Gastroesophageal sphincter (tissue), 4 donors: ENCODE results near the gene DDX1. TPM values are rescaled to one million over a fixed set of nuclear protein-coding genes. Genes with fewer than 3 reads are reported as not detected.

Source experiments
- ATAC-seq: fragments of 150-250 bp; one replicate; pipeline ENCODE4 v1.9.1; 2016; ENCODE audit warnings: mild to moderate bottlenecking, moderate library complexity
- H3K27ac ChIP-seq, 4 donors: fragments of 200-600 bp; sonication (generic) in 3 of 4; 1 replicate in 3 of 4; 2 replicates in 1 of 4; pipeline ENCODE4 v1.5.1; 2016 to 2019
- H3K27me3 ChIP-seq: fragments of 200-600 bp; sonication (generic); one replicate; pipeline ENCODE4 v1.5.1; 2019
- H3K36me3 ChIP-seq, 2 donors: fragments of 200-600 bp; sonication (generic); one replicate each; pipeline ENCODE4 v1.5.1; 2019; ENCODE audit warnings: control low read depth in 1 of 2
- H3K4me1 ChIP-seq, 3 donors: fragments of 200-600 bp; sonication (generic); 1 replicate in 2 of 3; 2 replicates in 1 of 3; pipeline ENCODE4 v1.5.1; 2016 to 2019; ENCODE audit warnings: control low read depth in 2 of 3
- H3K4me3 ChIP-seq, 2 donors: fragments of 200-600 bp; sonication (generic); one replicate each; pipeline ENCODE4 v1.5.1; 2019; ENCODE audit warnings: mild to moderate bottlenecking in 1 of 2, moderate library complexity in 1 of 2
- H3K9me3 ChIP-seq, 3 donors: fragments of 200-600 bp; sonication (generic); one replicate each; pipeline ENCODE4 v1.5.1; 2017 to 2019; ENCODE audit warnings: control low read depth in 2 of 3
- EP300 ChIP-seq: sonication (generic); formaldehyde crosslinking; IDR thresholded peaks from one replicate; pipeline ENCODE4 v1.6.1; 2017; ENCODE audit warnings: antibody characterized with exemption, mild to moderate bottlenecking
- POLR2A ChIP-seq, 2 donors: fragments of 450-650 bp; IDR thresholded peaks; one replicate each; pipeline ENCODE4 v1.6.1; 2017; ENCODE audit warnings: antibody characterized with exemption in 2 of 2, mild to moderate bottlenecking in 2 of 2, moderate library complexity in 1 of 2
- POLR2AphosphoS5 ChIP-seq: sonication (generic); formaldehyde crosslinking; IDR thresholded peaks from one replicate; pipeline ENCODE4 v1.6.1; 2017; ENCODE audit warnings: antibody characterized with exemption
- WGBS, 2 donors: methylation state at CpG; one replicate each; pipeline ENCODE4 v1.1.5; 2018; ENCODE audit warnings: low coverage in 1 of 2; 5-methylcytosine and 5-hydroxymethylcytosine counted together
- total RNA-seq, 4 donors: library from RNA; depleted of rRNA; stranded (reverse); fragments of >200 nt; gene quantifications; one replicate each; pipeline ENCODE4 v1.1.0, GENCODE V29; 2016
- TF ChIP-seq, protein P1 (sequence below), 4 experiments: fragments of 200-600 bp in 2 of 4; fragments of 450-650 bp in 2 of 4; sonication (generic) in 1 of 4; IDR thresholded peaks; one replicate each; pipeline ENCODE4 v1.5.1; 2017 to 2019; ENCODE audit warnings: antibody characterized with exemption in 4 of 4, mild to moderate bottlenecking in 2 of 4, moderate library complexity in 2 of 4

The DDX1 gene
- total RNA-seq, 4 donors from 2014 or later, result 66.7 to 88.9 (median 67.4) TPM

DNA sequence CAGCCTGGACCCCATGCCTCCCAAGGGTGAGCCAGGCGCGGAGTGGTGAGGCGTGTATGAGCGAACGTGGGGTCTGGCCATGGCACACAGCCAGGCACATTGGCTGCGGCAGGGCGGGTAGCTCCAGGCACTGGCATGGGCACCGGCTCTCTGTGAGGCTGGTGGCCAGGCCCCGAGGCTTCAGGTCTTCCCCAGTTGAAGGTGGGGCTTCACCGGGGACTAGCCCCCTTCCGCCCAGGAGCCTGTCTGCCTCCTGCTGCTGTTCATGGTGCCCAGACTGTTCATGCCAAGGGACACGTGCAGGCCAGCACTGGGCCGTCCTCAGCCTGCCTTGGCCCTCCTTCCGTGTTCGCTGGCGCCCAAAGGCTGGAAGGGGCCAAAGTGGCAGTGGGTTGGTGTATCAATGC lies 26.8 kb downstream of the DDX1 start:
- Histone ChIP-seq H3K4me3 (no peak overlapping the region), H3K27ac (no peak overlapping the region), H3K4me1 (no peaks in the 10 kb centered on the region), H3K36me3 (peaks cover 0 to 88% of the 10 kb centered on the region in 2 donors), H3K9me3 (no peaks in the 10 kb centered on the region), H3K27me3 (no peaks in the 10 kb centered on the region)
- no peak for TF ChIP-seq POLR2AphosphoS5
- no peak for TF ChIP-seq POLR2A (IDR thresholded peaks at IDR 0.05)
- no peak for ATAC-seq
- WGBS, 2 donors, result no CpG with 5 or more reads among the region's 16 CpGs

DNA sequence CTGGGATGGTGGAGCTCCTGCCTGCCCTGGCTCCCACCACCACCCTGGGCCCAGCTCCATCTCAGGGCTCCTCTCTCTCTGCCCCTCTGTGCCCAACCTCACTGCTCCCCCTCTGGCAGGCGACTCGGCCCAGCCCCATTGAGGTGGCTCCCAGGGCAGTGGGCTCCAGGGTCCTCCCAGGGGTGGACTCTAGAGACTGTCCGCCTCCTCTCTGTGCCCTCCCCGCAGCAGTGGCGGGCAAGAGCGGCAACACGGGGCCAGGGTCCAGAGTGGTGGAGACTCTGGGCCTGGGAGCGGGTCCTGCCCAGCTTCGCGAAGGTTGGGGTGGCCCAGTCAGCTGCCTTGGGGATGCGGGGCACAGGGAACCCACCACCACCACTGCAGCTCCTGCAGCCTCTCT lies 27.4 kb downstream of the DDX1 start:
- no peak for TF ChIP-seq POLR2A (IDR thresholded peaks at IDR 0.05)
- no peak for TF ChIP-seq POLR2AphosphoS5
- TF ChIP-seq, protein P1, sequence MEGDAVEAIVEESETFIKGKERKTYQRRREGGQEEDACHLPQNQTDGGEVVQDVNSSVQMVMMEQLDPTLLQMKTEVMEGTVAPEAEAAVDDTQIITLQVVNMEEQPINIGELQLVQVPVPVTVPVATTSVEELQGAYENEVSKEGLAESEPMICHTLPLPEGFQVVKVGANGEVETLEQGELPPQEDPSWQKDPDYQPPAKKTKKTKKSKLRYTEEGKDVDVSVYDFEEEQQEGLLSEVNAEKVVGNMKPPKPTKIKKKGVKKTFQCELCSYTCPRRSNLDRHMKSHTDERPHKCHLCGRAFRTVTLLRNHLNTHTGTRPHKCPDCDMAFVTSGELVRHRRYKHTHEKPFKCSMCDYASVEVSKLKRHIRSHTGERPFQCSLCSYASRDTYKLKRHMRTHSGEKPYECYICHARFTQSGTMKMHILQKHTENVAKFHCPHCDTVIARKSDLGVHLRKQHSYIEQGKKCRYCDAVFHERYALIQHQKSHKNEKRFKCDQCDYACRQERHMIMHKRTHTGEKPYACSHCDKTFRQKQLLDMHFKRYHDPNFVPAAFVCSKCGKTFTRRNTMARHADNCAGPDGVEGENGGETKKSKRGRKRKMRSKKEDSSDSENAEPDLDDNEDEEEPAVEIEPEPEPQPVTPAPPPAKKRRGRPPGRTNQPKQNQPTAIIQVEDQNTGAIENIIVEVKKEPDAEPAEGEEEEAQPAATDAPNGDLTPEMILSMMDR (IDR thresholded peaks at IDR 0.05), result no peak
- TF ChIP-seq EP300, result no peak
- no peaks in the 10 kb centered on the region for H3K4me1 ChIP-seq
- no peak overlapping the region for H3K4me3 ChIP-seq
- no peak for ATAC-seq
- no CpG with 5 or more reads among the region's 11 CpGs for WGBS, 2 donors
- no peak overlapping the region for H3K27ac ChIP-seq
- H3K9me3 ChIP-seq, result no peaks in the 10 kb centered on the region
- peaks cover under 1 to 88% of the 10 kb centered on the region in 2 donors for H3K36me3 ChIP-seq
- no peaks in the 10 kb centered on the region for H3K27me3 ChIP-seq

DNA sequence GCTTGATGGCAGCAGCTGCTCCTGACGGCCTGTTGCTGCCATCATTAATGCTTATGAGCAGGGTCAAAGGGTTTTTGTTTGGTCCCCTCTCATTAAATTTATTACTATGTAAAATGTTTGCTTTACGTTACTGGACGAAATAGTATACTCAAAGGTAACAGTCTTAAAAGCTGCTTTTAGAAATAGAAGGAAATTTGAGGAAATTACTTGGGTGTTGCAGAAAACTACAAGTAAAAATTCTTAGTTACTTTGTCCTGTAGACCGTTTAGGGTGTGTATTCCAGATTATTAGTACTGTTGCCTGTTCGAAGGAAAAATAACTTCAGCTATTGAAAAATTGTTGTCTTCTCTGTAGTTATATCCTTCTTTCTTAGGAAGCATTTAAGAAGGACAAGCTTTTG lies 27.8 kb downstream of the DDX1 start:
- 67 to 72% methylated on average over 4 to 5 of the region's 5 CpGs for WGBS, 2 donors
- ATAC-seq, result no peak
- Histone ChIP-seq H3K27me3 (no peaks in the 10 kb centered on the region), H3K4me1 (no peaks in the 10 kb centered on the region), H3K36me3 (peaks cover 5 to 88% of the 10 kb centered on the region in 2 donors), H3K4me3 (no peak overlapping the region), H3K9me3 (no peaks in the 10 kb centered on the region), H3K27ac (no peak overlapping the region)
- TF ChIP-seq POLR2AphosphoS5, result no peak
- no peak for TF ChIP-seq EP300
- TF ChIP-seq, protein P1 (IDR thresholded peaks at IDR 0.05), result no peak
- no peak for TF ChIP-seq POLR2A (IDR thresholded peaks at IDR 0.05)

DNA sequence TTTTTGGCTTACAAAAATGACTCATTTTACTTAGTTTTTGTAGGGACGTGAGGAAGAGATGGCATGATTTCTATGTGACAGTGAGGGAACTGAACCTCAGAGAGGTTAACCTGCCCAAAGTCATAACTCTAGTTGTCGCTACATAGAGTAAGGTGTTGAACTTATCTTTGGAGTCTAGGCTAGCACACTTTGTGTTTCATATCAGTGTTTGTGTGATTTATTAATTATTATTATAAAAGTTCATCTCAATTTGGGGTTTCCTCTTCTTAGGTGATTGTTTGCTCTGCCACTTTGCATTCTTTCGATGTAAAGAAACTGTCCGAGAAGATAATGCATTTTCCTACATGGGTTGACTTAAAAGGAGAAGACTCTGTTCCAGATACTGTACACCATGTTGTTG lies 28.3 kb downstream of the DDX1 start:
- Histone ChIP-seq H3K36me3 (peaks cover 5 to 88% of the 10 kb centered on the region in 2 donors), H3K4me1 (no peaks in the 10 kb centered on the region), H3K27me3 (no peaks in the 10 kb centered on the region), H3K27ac (no peak overlapping the region), H3K4me3 (no peak overlapping the region), H3K9me3 (no peaks in the 10 kb centered on the region)
- WGBS, 2 donors, result 77 to 85% methylated on average over 3 of the region's 4 CpGs
- TF ChIP-seq, protein P1 (IDR thresholded peaks at IDR 0.05), result no peak
- no peak for TF ChIP-seq POLR2A (IDR thresholded peaks at IDR 0.05)
- no peak for TF ChIP-seq POLR2AphosphoS5
- no peak for TF ChIP-seq EP300
- no peak for ATAC-seq

DNA sequence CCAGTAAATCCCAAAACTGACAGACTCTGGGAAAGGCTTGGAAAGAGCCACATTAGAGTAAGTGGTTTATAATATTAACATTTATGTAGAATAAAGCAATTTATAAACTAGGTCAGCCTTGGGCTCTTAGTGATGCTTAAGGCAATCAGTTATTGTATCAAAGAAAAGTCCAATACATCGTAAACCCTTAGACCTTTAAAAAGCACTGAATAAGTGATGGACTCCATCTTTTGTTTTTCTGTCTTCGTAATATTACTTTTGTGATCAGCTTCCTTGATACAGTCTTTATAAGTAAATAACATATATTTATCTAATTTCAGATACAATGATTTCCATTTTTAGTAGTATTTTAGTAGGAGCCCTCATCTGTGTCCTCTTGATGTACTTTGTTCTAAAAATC lies 28.7 kb downstream of the DDX1 start:
- no peaks in the 10 kb centered on the region for H3K4me1 ChIP-seq
- H3K4me3 ChIP-seq, result no peak overlapping the region
- WGBS, 2 donors, result 92 to 100% methylated on average over 2 of the region's 2 CpGs
- peaks cover 5 to 89% of the 10 kb centered on the region in 2 donors for H3K36me3 ChIP-seq
- H3K27ac ChIP-seq, result no peak overlapping the region
- H3K27me3 ChIP-seq, result no peaks in the 10 kb centered on the region
- H3K9me3 ChIP-seq, result no peaks in the 10 kb centered on the region
- no peak for ATAC-seq
- TF ChIP-seq, protein P1 (IDR thresholded peaks at IDR 0.05), result no peak
- TF ChIP-seq EP300, result no peak
- TF ChIP-seq POLR2AphosphoS5, result no peak
- TF ChIP-seq POLR2A (IDR thresholded peaks at IDR 0.05), result no peak
